NCI-H2196 treated with DMSO at 0.1 percent for 48 hours (cell line): ENCODE data around the gene AGAP6.
"Not testable (repeated sequence)": the region's sequence is repeated elsewhere in the genome, so short reads cannot be mapped to it uniquely, and the experiment has no call there.

Experiments
- DNase-seq: peaks from one replicate; lab custom pipeline; 2025; ENCODE audit not compliant: unreplicated experiment; lab: John Stamatoyannopoulos, UW

The AGAP6 gene

DNA sequence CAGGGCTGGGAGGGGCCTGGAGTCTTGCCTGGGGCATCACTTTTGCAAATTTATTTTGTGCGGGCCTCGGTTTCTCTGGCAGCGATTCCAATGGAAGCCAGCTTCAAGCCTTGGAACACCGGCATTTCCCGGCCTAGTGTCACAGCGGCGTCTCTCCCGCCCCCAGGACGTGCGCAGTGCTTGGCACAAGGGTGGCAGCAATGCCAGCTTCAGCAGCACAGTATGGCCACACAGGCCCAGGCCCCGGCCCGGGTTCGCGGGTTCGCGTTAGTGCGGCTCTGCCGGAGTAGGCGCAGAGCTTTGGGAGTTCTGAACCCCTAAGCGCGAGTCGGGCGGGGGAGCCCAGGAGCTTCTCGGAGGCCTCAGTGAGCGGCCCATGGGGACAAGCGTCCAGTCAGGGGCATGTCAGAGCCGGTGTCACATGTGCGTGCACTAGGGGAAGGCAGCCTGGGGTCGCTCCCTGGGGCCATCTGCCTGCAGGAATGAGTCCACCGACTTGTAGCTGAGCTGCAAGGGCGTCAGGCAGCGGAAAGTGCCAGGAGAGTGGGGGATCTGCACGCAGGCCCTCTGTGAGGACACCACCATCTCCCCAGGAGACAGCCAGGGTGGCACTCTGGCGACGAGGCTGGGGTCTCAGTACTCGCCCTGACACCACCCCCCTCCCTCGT, 36.6 kb downstream of the AGAP6 start:
- not testable (repeated sequence) for DNase-seq

GRCh38 chr10:50025627-50026026, 37.4 kb downstream of the AGAP6 start:
- DNase-seq: no peak

DNA sequence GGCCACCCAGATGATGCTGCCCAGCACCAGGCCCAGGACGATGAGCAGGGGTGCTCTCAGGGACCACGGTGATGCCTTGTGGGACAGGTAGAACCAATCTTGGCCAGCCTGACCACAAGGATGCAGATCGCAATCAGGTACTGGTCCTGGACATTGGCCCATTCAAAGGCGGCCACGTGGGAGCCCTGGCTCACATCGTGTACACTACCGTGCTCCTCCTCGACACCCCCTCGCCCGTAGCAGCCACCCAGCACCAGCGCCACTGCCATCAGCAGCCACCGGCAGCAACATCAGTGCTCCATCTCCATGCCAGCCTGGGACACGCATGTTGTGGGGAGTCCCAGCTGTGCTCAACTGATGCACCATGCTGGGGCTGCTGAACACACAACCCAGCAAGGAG, 39.0 kb downstream of the AGAP6 start:
- no peak for DNase-seq

DNA sequence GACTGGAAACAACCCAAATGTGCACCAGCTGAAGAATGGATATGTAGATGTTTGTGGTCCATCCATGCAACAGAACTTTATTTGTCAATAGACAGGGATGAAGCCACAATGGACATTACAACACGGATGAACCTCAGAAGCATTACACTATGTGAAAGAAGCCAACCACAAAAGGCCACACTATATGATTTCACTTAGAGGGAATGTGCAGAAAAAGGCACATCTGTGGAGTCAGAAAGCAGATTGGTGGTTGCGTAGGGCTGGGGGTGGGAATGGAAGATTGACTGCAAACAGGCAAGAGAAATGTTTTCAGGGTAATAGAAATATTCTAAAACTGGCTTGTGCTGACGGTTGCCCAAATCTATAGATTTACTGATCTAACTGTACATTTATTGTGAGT, 45.3 kb downstream of the AGAP6 start:
- no peak for DNase-seq

- not testable (repeated sequence) for DNase-seq
These were observed 47.1 kb downstream of the AGAP6 start for GRCh38 chr10:50035337-50035736.

DNA sequence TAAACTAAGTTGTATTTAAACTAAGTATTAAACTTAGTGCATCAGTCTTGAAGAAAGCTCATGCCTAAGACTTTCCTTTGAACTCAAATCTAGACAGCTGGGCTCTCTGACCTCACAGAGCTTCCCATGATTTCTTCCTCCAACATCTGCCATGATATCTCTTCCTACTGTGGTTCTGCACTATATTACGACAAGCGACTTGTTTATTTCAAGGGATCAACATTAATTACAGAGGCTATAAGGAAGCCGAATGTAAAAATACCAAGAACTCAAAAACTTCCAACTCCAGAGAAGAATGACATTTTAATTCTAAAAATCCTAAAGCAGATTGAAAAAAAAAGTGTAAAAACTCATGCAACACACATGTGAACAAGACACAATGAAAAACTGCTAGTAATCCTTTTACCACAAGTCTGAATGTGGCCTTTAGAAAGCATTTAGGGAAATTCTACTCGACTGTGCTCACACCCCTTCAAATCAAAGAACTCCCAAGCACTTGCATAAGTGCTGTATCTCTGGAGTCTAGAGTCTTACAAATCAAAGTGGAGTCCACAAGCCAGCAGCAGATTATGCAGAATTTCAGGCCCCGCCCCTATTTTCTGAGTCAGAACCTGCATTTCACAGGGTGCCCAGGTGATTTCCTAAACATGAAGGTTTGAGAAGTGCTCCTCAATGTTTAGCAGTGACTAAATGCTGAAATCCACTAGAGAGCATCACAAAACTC, 56.9 kb downstream of the AGAP6 start:
- DNase-seq: no peak

DNA sequence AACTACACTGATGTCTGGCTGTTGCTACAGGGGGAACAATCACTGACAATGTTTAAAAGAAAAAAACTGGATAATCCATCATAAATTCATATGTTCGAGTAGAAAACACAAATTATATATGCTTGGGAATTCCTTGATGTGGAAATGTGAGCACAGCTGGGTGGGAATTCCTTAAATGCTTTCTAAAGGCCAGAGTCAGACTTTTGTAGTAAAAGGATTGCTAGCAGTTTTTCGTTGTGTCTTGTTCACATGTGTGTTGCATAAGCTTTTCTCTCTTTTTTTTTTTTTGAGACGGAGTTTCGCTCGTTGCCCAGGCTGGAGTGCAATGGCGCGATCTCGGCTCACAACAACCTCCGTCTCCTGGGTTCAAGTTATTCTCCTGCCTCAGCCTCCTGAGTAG, 58.3 kb downstream of the AGAP6 start:
- not testable (repeated sequence) for DNase-seq

GRCh38 chr10:50047594-50047993, 59.4 kb downstream of the AGAP6 start:
- not testable (repeated sequence) for DNase-seq

DNA sequence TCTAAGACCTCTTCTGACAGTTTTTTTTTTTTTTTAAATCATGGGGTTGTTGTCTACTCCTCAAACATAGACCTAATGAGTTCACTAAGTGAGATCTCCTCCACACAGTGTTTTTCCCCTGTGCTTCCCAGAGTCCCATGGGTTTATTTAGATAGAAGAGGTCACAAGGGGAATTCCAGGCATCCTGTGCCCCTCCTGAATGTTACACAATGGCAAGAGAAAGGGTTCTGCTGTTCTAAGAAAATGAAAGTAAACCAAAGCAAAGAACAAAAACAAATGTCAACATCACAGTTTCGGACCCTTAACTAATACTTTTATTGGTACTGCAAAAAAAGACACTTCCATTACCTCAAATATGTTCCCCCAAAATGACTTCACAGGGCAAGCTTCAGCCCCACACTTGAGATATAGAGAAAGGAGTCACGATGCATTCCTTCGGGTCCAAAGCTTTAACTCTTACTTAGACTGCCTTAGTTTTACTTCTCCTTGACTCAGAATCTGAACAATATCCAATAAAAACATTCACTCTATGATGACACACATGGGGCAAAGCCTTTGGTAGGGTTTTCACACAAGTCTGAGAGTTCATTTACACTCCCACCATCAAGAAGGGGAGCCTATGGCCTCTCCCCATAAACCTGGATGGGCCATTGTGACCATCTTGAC, 63.9 kb downstream of the AGAP6 start:
- not testable (repeated sequence) for DNase-seq

GRCh38 chr10:50052778-50053376, 64.7 kb downstream of the AGAP6 start:
- DNase-seq: not testable (repeated sequence)

DNA sequence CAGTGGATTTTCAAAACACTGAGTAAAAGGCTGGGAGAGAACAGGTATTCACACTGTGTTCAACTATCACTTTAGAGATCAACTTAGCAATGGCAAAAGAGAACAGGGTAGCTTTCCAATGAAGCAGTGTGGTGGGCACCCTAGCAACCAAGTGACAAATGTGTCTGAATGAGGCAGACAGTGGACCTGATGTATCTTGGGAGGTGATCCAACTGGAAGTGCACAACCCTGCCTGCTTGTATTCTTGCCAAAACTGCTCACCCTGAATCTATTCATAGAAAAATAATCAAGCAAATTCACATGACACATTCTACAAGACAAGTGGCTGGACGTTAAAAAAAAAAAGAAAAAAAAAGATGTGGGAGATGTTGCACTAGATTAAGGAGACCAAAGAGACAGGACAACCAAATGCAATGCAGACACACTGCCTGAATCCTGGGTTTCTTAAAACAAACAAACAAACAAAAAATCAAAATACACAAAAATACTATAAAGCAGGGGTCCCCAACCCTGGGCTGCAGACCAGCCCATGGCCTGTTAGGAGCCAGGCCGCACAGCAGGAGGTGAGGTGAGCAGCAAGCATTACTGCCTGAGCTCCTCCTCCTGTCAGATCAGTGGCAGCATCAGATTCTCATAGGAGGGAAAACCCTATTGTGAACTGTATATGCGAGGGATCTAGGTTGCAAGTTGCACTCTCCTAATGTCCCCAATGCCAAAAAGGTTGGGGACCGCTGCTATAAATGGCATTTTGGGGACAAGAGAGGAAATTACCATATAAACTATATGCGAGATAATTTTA, 67.5 kb downstream of the AGAP6 start:
- DNase-seq: not testable (repeated sequence)

GRCh38 chr10:50056654-50057053, 68.4 kb downstream of the AGAP6 start:
- DNase-seq: not testable (repeated sequence)

- DNase-seq: not testable (repeated sequence)
These were observed 70.5 kb downstream of the AGAP6 start for GRCh38 chr10:50058727-50059126.

- not testable (repeated sequence) for DNase-seq
These were observed 71.7 kb downstream of the AGAP6 start for GRCh38 chr10:50059946-50060345.
